Mesothelial cell of epicardium (in vitro differentiated cells): ENCODE data around the gene RAB29. TPM values are rescaled to one million over a fixed set of nuclear protein-coding genes. Genes with fewer than 3 reads are reported as not detected.

Experiments used
- DNase-seq, 2 experiments: peaks; one replicate each; pipeline ENCODE4 v3.0.0; 2021; ENCODE audit warnings: low spot score in 2 of 2; ENCODE audit not compliant: unreplicated experiment in 2 of 2
- H3K27ac Mint-ChIP-seq: 2 replicates; pipeline ENCODE4 v1.8.0; 2021; ENCODE audit warnings: mixed read lengths
- H3K27me3 Mint-ChIP-seq: 2 replicates; pipeline ENCODE4 v1.8.0; 2021; ENCODE audit warnings: low read depth, mixed read lengths
- H3K36me3 Mint-ChIP-seq: 2 replicates; pipeline ENCODE4 v1.8.0; 2021; ENCODE audit warnings: mixed read lengths
- H3K4me1 Mint-ChIP-seq: 2 replicates; pipeline ENCODE4 v1.8.0; 2021; ENCODE audit warnings: mixed read lengths
- H3K4me3 Mint-ChIP-seq: 2 replicates; pipeline ENCODE4 v1.8.0; 2021; ENCODE audit warnings: mild to moderate bottlenecking, moderate library complexity, mixed read lengths
- H3K9me3 Mint-ChIP-seq: 2 replicates; pipeline ENCODE4 v1.8.0; 2021; ENCODE audit warnings: mixed read lengths
- total RNA-seq: library from RNA; stranded (reverse); gene quantifications from 3 replicates; pipeline ENCODE4 v1.2.1, GENCODE V29; 2021
- TF ChIP-seq, protein P1 (sequence below): fragments of 200-600 bp; sonication (generic); IDR thresholded peaks from one replicate; pipeline ENCODE4 v1.5.0; 2021; ENCODE audit warnings: antibody characterized with exemption; ENCODE audit not compliant: unreplicated experiment

RAB29 gene
- total RNA-seq, 1 donor from 2014 or later = 8.7 TPM

DNA sequence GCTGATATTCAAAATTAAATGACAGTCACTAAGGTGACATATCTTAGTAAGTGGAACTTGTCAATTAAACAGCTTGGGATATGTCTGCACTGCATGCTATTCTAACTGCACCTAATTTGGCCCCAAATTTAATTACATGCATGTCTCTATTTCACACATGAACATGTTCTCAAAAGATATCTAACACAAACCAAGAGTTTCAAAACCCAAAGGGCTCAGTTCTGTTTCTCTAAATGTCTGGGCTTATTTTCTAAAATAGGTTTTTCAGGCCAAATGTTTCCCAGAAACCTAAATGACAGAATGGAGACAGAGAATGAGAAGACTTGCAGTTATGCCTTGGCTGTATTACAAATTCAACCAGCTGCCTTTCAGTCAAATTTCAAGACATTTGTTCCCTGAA is 11.3 kb downstream of the RAB29 start:
- H3K36me3 Mint-ChIP-seq = no peaks in the 10 kb centered on the region
- no peak overlapping the region for H3K4me3 Mint-ChIP-seq
- no peaks in the 10 kb centered on the region for H3K27me3 Mint-ChIP-seq
- no peaks in the 10 kb centered on the region for H3K4me1 Mint-ChIP-seq
- no peaks in the 10 kb centered on the region for H3K9me3 Mint-ChIP-seq
- TF ChIP-seq, protein P1, sequence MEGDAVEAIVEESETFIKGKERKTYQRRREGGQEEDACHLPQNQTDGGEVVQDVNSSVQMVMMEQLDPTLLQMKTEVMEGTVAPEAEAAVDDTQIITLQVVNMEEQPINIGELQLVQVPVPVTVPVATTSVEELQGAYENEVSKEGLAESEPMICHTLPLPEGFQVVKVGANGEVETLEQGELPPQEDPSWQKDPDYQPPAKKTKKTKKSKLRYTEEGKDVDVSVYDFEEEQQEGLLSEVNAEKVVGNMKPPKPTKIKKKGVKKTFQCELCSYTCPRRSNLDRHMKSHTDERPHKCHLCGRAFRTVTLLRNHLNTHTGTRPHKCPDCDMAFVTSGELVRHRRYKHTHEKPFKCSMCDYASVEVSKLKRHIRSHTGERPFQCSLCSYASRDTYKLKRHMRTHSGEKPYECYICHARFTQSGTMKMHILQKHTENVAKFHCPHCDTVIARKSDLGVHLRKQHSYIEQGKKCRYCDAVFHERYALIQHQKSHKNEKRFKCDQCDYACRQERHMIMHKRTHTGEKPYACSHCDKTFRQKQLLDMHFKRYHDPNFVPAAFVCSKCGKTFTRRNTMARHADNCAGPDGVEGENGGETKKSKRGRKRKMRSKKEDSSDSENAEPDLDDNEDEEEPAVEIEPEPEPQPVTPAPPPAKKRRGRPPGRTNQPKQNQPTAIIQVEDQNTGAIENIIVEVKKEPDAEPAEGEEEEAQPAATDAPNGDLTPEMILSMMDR = no peak
- no peak for DNase-seq
- no peak overlapping the region for H3K27ac Mint-ChIP-seq

DNA sequence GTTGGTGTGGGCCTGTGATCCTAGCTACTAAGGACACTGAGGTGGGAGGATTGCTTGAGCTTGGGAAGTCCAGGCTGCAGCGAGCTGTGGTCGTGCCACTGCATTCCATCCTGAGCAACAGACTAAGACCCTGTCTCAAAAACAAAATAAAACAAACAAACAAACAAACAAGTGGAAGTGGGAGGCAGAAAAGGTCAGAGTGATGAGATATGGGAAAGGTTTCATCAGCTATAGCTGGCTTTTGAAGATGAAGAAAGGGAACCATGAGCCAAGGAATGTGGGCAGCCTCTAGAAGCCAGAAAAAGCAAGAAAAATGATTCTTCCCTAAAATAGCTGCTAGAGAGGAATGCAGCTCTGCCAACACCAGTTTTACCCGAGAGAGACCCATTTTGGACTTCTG is 14.7 kb downstream of the RAB29 start:
- Mint-ChIP-seq H3K27ac (no peak overlapping the region), H3K4me1 (no peaks in the 10 kb centered on the region), H3K4me3 (no peak overlapping the region), H3K27me3 (peaks cover 4% of the 10 kb centered on the region), H3K36me3 (no peaks in the 10 kb centered on the region), H3K9me3 (no peaks in the 10 kb centered on the region)
- DNase-seq = no peak
- TF ChIP-seq, protein P1 = no peak

GRCh38 chr1:205756552-205756951 is 18.7 kb downstream of the RAB29 start:
- peaks cover 7% of the 10 kb centered on the region for H3K27me3 Mint-ChIP-seq
- no peak for DNase-seq
- TF ChIP-seq, protein P1 = no peak
- no peaks in the 10 kb centered on the region for H3K4me1 Mint-ChIP-seq
- H3K4me3 Mint-ChIP-seq = no peak overlapping the region
- no peaks in the 10 kb centered on the region for H3K36me3 Mint-ChIP-seq
- H3K27ac Mint-ChIP-seq = no peak overlapping the region
- no peaks in the 10 kb centered on the region for H3K9me3 Mint-ChIP-seq

DNA sequence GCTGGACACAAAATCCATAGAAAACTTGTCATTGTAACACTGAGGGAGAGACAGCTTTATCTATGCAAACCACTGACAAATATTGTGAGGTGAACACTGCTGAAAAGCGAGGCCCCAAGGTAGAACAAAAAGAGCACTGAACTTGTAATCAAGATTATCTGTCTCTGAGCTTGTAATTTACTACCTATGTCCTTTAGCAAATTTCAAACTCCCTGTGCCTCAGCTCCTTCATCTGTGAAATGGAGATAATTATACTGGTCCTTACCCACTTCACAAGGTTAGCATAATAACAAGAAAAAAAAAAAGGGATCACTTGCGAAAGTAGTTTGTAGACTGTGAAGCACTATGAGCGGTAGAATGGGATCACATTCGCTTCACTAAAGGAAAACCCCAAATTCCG is 20.4 kb downstream of the RAB29 start:
- TF ChIP-seq, protein P1 = no peak
- DNase-seq = no peak
- H3K27me3 Mint-ChIP-seq = peaks cover 7% of the 10 kb centered on the region

DNA sequence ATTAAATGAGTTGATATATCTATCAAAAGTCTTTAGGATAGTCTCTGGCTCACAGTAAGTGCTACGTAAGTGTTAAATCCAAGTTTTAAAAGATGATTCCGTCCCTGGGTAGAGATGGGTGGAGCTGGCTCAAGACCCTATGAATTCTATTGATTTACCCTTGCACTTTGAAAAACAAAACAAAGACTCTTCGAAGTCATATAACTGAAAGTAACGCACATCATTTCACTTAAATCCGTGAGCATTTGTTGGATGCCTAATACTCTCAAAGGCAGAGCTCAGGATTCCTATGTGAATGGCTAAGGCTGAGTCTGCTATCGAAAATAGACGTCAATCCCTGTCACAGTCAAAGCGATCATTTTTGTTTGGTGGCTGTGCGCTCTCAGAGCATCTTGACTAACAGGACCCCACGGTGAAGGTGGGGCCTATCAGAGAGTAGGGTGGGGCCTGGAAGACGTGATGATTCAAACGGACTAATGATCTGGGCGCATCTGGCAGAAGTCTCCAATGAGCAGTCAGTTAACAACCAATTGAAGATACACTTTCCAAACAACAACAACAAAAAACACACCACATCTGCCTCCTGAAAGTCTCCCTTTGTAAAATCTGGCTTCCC is 24.1 kb downstream of the RAB29 start:
- no peaks in the 10 kb centered on the region for H3K9me3 Mint-ChIP-seq
- TF ChIP-seq, protein P1 = no peak
- no peaks in the 10 kb centered on the region for H3K36me3 Mint-ChIP-seq
- no peak for DNase-seq
- H3K4me1 Mint-ChIP-seq = peaks cover 24% of the 10 kb centered on the region
- peak overlapping the region; percentile 97 for H3K4me3 Mint-ChIP-seq
- peaks cover 4% of the 10 kb centered on the region for H3K27me3 Mint-ChIP-seq
- H3K27ac Mint-ChIP-seq = peak overlapping the region; percentile 22

More for the DNA sequence above, 20.4 kb downstream of the RAB29 start:
- H3K27ac Mint-ChIP-seq = no peak overlapping the region
- peaks cover 3% of the 10 kb centered on the region for H3K4me1 Mint-ChIP-seq
- no peaks in the 10 kb centered on the region for H3K36me3 Mint-ChIP-seq
- H3K4me3 Mint-ChIP-seq = no peak overlapping the region
- H3K9me3 Mint-ChIP-seq = no peaks in the 10 kb centered on the region
